ENCODE measurements around the gene BRD3.
"Not testable (repeated sequence)": the region's sequence is repeated elsewhere in the genome, so short reads cannot be mapped to it uniquely, and the experiment has no call there.

The BRD3 gene

DNA sequence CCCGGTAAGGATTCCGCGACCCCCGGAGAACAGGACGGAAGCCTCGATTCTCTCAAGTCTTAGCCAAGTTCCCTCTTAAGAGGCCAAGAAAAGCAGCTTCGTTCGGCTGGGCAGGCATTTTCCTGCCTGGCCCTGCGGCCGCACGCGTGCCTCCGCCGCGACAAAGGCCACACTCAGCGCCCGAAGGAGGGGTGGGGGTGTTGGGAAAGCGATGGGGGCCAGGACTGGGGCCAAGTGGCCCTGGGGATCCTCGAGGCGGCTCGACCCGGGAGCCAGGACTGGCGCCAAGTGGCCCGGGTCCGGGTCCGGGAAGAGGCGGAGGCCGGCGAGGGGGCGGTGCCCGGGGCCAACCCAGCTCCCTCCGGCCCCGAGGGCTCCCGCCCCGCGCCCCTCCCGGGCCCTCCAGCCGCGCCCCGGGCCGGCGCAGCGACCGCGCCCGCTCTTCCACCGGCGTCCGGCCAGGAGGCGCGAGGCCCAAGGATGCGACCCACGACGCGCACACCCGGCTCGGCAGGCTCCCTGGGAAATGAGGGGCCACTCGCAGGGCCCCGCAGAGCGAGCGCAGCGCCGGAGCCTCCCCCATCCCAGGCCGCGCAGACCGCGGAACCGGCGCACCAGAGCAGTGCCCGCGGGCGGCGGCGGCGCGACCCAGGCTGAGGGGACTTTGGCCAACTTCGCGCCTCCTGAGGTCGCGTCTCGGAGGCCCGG lies 76.5 kb downstream of the BRD3 start:
- DNase-seq: no peak

DNA sequence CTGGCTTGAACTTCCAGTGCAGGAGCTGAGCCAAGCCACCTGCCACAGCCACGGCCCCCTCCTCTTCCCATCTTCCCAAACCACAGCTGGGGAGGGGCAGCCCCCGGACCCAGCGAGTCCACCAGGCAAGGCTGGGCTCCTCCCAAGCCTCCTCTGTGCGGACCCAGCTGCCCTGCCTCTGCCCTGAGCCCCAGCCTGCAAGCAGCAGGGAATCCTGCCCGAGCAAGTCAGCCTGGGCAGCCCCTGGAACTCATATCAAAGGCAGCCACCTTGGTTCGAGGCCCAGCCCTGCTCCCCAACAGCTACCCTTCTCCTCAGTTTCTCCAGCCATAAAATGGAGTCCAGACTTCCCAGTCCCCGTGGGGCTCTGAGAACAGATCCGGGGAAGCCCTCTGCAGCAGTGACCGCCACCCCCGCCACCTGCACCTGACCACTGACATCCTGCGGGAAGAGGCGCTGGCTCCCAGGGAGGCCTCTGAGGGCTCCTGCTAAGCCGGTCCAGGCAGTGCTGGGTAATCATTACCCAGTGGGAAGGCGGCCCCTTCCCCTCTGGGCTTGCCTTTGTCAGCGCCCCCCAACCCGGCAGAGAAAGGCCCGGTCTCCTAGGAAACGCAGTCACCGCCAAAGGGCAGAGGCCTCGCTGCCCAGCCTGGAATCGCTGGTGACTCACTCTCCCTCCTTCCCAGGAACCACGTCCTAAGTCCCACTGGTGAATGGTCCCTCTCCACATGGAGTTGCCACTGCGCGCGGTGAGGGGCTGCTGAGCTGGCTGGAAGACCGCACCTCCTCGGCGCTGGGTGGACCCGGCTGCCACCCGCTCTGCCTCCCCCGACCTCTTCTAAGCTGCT lies 77.2 kb downstream of the BRD3 start:
- DNase-seq: no peak

GRCh38 chr9:133989625-133990365 lies 78.0 kb downstream of the BRD3 start:
- no peak for DNase-seq

DNA sequence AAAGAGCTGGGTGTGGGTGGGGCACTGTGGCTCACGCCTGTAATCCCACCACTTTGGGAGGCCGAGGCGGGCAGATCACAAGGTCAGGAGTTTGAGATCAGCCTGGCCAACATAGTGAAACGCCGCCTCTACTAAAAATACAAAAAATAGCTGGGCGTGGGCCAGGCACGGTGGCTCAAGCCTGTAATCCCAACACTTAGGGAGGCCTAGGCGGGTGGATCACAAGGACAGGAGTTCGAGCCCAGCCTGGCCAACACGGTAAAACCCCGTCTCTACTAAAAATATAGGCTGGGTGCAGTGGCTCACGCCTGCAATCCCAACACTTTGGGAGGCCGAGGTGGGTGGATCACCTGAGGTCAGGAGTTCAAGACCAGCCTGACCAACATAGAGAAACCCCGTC lies 79.1 kb downstream of the BRD3 start:
- not testable (repeated sequence) for DNase-seq

- no peak for DNase-seq
These were observed 79.7 kb downstream of the BRD3 start for GRCh38 chr9:133987946-133988665.

GRCh38 chr9:133987446-133987788 lies 80.4 kb downstream of the BRD3 start:
- DNase-seq: no peak

- DNase-seq: no peak
These were observed 80.9 kb downstream of the BRD3 start for GRCh38 chr9:133986774-133987445.

DNA sequence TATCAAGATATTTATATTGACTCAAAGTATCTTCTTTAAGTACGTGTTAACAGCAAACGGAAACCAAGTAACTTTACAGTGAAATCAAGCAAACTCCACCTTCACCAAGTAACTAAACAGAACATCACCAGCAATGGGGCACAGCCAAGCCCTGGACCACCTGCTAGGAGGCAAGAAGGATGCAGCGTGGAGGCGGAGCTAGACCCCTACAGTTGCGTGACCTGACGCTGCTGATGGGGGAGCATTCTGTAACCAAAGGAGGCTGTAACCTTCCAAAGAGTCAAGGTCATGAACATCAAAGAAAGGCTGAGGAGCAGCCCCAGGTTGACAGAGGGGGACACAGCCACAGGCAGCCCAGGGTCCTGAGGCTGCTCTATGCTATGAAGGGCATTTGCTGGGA lies 81.8 kb downstream of the BRD3 start:
- DNase-seq: no peak

- DNase-seq: no peak
These were observed 84.7 kb downstream of the BRD3 start for GRCh38 chr9:133982971-133983720.

- no peak for DNase-seq
These were observed 85.7 kb downstream of the BRD3 start for GRCh38 chr9:133981958-133982681.

GRCh38 chr9:133981589-133981957 lies 86.3 kb downstream of the BRD3 start:
- DNase-seq: no peak

DNA sequence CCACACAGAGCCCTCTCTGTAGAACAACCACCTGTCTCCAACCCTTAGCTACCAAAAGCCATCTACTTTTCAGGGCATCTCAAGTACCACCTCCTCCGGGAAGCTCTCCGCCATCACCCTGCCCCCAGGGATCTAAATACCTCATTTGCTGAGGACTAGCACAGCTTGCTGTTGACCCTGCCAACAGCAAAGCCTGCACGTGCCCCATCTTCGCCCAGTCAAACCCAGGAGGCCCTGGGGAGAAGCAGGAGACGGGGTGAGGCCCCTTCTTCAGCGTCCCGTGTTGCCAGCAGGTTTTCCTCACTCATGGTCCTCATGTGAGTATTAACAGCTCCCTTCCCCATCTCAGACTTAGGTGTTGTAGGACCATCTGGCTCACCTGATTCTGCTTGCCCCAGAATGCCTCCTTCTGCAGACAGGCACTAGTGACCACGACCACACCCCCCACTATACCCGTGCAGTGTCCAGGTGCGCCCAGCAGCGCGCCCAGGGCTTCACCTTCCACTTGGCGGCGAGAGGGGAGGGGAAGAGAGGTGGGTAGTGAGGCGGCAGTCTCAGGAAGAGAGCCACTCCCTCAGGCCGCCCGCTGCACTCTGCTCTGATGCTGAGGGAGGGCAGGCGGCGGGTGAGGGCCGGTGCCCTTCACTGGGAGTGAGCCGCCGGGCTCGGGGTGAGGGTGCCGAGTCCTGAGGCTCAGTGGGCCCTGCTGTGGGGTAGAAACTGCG lies 86.8 kb downstream of the BRD3 start:
- peak; percentile 7 for DNase-seq

Data from activated naive CD4-positive, alpha-beta T cell treated with anti-CD3 and anti-CD28 coated beads, Interleukin-2, amount 50 U/mL, for 16 hours (primary cell).